HG03439 (cell line): ENCODE results near the gene COL13A1.

Experiments used
- ATAC-seq: cut with Tn5 transposase; IDR thresholded peaks from one replicate; pipeline ENCODE4 v1.9.1; 2021; ENCODE audit warnings: mild to moderate bottlenecking, moderate library complexity; ENCODE audit not compliant: unreplicated experiment

COL13A1 gene

GRCh38 chr10:69865450-69865849 lies 63.7 kb downstream of the COL13A1 start:
- no peak for ATAC-seq

DNA sequence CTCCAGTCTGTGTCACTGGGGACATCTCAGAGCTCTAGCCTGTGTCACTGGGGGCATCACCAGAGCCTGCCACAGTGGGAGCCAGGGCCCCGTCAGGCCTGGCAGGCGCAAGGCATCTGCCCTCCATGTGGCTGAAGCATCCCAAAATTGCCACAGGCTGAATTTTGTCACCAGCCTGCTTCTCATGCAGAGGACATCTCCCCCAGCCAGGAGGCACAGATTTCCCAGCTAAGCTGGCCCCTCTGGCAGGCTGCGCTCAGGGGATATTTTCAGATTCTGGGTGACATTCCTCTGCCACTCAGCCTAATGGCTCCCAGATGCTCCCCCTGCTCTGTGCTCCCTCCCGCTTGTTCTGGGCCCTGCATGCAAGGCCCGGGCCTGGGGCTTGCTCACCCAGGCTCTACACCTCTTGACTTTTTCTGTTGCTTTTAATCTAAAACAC lies 64.6 kb downstream of the COL13A1 start:
- no peak for ATAC-seq

- no peak for ATAC-seq
Measured at GRCh38 chr10:69866688-69867461, 65.2 kb downstream of the COL13A1 start.

DNA sequence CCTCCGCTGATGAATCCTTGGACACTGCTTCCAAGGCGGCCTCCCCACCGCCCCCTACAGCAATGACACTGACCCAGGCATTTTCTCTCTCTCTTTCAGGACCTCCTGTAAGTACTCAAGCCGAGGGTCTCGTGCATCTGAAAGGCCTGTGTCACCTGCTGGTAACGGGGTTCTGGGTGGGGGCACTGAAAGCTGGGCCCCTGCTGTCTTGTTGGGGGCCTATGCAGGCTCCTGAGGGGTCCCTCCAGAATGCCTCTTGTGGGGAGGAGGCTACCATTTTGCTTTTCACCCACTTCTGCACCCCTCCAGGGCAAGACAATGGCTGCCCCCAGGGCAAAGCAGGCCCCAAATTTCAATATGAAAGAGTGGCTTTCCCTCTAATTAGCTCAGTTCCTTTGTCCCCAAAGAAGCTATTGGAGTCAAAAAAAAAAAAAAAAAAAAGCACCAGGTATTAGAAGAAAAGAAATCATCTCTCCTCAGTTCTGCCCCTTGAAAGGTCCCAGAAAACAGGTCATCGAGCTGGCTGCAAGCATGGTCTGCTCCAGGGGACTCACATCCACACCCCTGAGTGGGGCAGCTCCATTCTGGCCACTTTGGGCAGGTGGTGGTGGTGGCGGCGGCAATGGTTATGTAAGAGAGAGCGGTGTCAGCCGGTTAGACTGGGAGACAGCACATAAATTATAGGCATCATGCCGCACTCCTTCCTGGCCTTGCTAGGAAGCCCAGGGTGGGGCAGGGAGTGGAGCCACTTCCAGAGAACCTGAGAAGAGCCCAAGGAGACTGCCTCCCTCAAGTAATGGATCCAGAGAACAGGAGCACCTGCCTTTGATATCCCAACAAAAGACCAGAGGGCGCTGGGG lies 66.2 kb downstream of the COL13A1 start:
- no peak for ATAC-seq

- ATAC-seq, result no peak
Measured at GRCh38 chr10:69868821-69869220, 67.1 kb downstream of the COL13A1 start.

DNA sequence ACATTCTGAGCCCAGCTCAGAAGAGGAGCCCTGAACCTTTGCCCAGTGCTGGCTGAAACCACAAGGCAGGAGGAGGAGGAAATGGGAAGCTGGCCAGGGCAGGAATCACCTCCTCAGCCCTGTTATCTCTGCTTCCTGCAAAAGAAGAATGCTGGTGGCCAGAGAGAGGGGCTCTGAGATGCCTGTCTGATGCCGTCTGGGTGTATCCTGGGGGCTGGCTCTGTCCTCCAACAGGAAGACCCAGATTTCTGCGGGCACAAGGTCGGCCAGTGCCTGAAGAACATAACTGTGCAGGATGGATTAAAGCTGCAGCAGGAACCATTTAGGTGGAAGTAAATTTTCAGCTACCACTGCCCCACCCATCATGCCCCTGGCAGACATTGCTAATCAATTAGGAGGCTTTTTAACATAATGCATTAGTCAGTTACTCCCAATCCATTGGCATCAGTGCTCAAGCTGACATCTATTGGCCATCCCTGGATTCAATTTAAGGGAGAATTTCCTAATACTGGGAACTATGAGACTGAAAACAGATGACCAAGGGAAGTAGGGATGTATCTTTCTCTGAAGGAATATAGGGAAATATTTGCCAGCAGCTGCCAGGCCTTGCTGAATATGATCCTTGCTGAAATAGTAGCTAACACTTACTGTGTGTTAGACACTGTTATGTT lies 67.7 kb downstream of the COL13A1 start:
- ATAC-seq, result no peak

DNA sequence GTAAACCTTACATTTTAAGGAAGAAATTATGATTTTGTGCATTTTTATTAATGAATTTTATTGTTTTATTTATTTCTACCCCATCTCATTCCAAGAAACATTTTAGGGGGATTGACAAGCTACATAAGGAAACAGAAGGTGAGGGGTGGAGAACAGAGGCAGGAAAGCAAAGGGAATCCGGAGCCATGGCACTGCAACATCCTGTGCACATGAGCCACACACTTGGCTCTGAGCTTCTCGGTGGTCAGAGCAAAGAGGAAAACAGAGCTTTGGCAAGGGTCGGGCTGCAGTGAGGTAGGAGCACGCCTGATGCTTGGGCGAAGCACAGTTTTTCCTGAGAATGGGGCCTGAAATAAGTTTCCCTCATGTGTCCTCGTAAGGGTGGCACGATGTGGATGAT lies 68.9 kb downstream of the COL13A1 start:
- no peak for ATAC-seq

DNA sequence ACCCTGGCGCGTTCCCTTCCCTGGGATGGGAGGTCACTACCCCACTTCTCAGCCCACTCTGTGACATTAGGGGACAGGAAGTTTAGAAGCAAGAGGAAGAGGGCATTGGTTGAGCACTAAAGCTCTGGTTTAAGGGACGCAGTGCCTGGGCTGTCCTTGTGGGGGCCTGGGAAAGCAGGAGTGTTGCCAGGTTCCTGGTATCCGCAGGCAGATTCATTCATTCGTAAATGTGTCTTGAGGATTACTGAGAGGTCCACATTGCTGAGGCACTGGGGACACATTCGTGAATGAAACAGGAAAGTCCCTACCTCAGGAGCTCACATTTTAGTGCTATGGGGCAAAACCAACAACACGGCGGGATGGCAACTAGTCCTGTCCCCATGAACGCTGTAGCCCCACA lies 69.4 kb downstream of the COL13A1 start:
- ATAC-seq, result no peak

DNA sequence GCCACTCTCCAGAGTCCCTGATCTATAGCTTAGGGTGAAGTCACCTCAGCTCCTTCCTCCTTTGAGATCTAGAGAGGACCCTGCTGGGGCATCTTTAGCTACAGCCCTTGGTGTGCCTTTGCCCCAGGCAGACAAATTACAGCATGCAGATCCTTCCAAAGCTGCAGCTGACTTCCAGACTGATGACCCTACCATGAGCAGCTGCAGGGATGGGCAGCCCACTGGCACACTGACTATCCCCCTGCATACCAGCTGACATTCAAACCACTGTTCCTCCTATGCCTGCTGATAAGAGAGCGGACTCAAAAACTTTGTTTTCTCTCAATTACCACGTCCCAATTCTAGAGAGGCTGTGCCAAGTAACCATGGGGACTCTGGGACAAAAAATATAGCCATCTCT lies 70.6 kb downstream of the COL13A1 start:
- ATAC-seq, result no peak

GRCh38 chr10:69873135-69873639 lies 71.5 kb downstream of the COL13A1 start:
- no peak for ATAC-seq

DNA sequence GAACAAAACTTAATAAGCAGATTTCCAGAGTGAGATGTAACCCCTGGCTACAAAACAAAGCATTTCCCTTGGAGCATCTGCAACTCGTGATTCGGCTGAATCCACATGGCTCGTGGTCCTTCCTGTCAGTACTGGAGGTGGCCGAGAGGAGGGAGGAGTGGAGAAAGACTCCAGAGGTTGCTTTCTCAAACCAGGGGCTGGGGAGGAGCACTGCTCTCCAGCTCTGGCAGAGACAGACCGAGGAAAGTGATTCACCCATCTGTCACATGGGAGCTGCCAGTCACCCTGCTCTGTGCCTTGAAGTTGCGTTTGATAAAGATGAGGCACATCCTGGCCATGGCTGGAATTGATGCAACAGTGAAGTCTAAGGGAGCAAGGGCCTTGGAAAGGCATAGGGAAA lies 72.7 kb downstream of the COL13A1 start:
- no peak for ATAC-seq

DNA sequence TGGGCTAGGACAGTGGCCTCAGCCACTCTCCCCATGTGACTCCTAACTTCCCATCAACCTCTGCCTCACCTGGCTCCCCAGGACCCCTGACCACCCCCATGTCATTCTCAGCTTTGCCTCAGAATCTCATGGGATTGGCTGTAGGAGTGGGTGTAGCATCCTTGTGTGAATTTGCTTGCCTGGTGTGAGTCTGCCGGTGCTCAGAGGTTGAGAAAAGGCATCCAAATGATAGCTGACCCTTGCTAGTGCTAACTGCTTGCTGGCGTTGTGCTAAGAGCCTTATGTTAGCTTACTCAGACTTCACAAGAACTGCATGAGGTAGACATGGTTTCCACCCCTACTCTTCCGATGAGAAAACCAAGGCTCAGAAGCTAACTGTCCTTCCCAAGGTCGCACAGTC lies 74.2 kb downstream of the COL13A1 start:
- no peak for ATAC-seq

DNA sequence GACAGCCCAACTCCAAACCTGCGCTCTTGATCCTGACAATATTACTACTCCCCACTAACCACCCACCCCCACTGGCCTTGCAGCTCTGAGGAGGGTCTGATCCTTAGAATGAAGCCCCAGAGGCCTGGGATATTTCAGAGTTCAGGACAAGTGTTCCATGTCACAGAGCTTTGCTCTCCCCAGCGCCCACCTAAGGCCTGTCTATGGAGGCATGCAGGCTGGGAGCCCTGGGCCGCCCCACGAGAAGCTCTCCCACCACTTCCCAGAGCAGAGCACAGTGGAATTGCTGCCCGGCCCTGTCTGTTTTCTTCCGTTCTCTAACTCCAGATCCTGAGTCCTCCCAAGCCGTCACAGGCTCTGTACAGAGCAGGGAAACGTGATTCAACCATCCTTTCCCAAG lies 74.6 kb downstream of the COL13A1 start:
- no peak for ATAC-seq

- no peak for ATAC-seq
Measured at GRCh38 chr10:69876931-69877330, 75.2 kb downstream of the COL13A1 start.

DNA sequence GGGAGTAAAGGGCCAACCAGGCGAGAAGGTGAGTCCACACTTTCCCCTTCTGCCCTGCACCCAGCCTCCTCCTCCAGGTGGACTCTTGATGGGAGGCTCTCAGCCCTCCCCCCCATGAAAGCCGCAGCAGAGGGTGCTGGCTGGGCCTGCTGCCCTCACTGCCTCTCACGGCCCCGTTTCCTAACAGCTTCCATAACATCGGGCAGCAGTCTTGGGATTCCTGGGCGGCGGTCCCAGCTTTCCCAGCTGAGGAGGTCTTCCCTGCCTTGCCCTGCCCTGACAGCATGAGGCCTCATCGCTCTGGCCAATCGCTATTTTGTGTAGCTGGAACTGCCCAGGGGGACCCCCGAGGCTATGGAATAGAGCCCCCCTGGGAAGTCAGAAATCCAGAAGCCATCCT lies 76.3 kb downstream of the COL13A1 start:
- no peak for ATAC-seq

- no peak for ATAC-seq
Measured at GRCh38 chr10:69878951-69879350, 77.2 kb downstream of the COL13A1 start.

DNA sequence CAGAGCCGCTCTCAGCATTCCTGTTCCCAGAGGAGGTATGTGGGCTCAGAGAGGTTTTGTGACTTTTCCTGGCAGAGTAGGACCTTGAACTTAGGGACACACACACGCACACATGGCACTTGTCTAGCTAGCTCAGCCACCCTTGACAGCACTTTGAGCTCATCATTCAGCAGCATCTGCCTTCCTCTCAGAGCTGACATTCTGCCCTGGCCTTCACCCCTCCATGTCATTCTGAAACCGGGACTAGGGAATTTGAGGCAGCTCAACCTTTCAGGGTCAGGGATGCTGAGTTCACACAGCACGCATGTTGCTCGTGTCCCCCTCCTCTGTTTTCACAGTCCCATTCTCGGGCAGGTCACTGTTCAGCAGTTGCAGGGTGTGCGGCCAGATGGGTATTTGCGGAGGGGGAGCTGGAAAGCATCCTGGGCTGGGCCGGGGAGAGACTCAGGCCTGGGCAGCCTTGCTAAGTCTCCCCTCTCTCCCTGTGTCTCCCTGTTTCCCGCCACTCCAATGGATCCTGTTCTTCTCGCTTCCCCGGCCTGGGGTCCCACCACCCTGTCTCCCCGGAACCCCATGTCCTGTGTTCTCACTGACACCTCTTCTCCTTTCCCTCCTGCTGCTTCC lies 78.0 kb downstream of the COL13A1 start:
- ATAC-seq, result no peak

GRCh38 chr10:69880301-69881081 lies 78.8 kb downstream of the COL13A1 start:
- no peak for ATAC-seq

GRCh38 chr10:69881202-69881601 lies 79.5 kb downstream of the COL13A1 start:
- no peak for ATAC-seq
